ENCODE data around the gene ALOX15.

Gene ALOX15

GRCh38 chr17:4675791-4676190, 34.3 kb upstream of the ALOX15 start:
- TF ChIP-seq CTCF (IDR thresholded peaks at IDR 0.05; ENCODE audit: low read depth, low read length): no peak

DNA sequence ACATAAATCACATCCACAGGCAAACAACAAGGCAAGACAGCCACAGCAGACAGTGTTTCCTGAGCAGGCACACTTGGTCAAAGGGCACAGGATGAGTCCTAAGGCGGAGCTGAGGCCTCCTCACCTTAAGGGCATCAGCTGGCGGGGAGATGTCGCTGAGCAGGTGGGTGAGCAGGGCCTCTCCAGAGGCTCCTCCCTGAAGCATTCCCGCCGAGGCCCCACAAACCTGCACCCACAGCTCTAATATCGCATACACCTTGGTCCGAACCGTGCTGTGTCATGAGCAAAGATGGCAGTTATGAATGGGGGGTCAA, 33.2 kb upstream of the ALOX15 start:
- in situ Hi-C loops (cut with HindIII; ENCODE audit: low sequenced_read_pairs): no loop called here
- TF ChIP-seq CTCF (IDR thresholded peaks at IDR 0.05; ENCODE audit: low read depth, low read length): no peak
- DNase-seq (ENCODE audit: low read depth, low spot score): no peak
- H3K4me3 ChIP-seq (ENCODE audit: low read depth, low read length): no peak overlapping the region

More at GRCh38 chr17:4675791-4676190, 34.3 kb upstream of the ALOX15 start:
- no peak overlapping the region for H3K4me3 ChIP-seq (ENCODE audit: low read depth, low read length)
- in situ Hi-C loops (cut with HindIII; ENCODE audit: low sequenced_read_pairs): no loop called here
- DNase-seq (ENCODE audit: low read depth, low spot score): no peak

- in situ Hi-C loops (cut with HindIII; ENCODE audit: low sequenced_read_pairs): no loop called here
- no peak for TF ChIP-seq CTCF (IDR thresholded peaks at IDR 0.05; ENCODE audit: low read depth, low read length)
- no peak overlapping the region for H3K4me3 ChIP-seq (ENCODE audit: low read depth, low read length)
- DNase-seq (ENCODE audit: low read depth, low spot score): no peak
Observed at GRCh38 chr17:4673986-4674684, 32.7 kb upstream of the ALOX15 start.

GRCh38 chr17:4673169-4673568, 31.7 kb upstream of the ALOX15 start:
- no peak for DNase-seq (ENCODE audit: low read depth, low spot score)
- in situ Hi-C loops (cut with HindIII; ENCODE audit: low sequenced_read_pairs): no loop called here
- H3K4me3 ChIP-seq (ENCODE audit: low read depth, low read length): no peak overlapping the region
- TF ChIP-seq CTCF (IDR thresholded peaks at IDR 0.05; ENCODE audit: low read depth, low read length): no peak

GRCh38 chr17:4672751-4673150, 31.3 kb upstream of the ALOX15 start:
- in situ Hi-C loops (cut with HindIII; ENCODE audit: low sequenced_read_pairs): no loop called here
- TF ChIP-seq CTCF (IDR thresholded peaks at IDR 0.05; ENCODE audit: low read depth, low read length): no peak
- H3K4me3 ChIP-seq (ENCODE audit: low read depth, low read length): no peak overlapping the region
- DNase-seq (ENCODE audit: low read depth, low spot score): no peak

GRCh38 chr17:4672055-4672630, 30.7 kb upstream of the ALOX15 start:
- H3K4me3 ChIP-seq (ENCODE audit: low read depth, low read length): no peak overlapping the region
- no peak for DNase-seq (ENCODE audit: low read depth, low spot score)
- no peak for TF ChIP-seq CTCF (IDR thresholded peaks at IDR 0.05; ENCODE audit: low read depth, low read length)
- in situ Hi-C loops (cut with HindIII; ENCODE audit: low sequenced_read_pairs): no loop called here
